Urinary bladder (tissue), 4 donors: ENCODE results near the gene POLL. TPM values are rescaled to one million over a fixed set of nuclear protein-coding genes. Genes with fewer than 3 reads are reported as not detected.
"Not testable (repeated sequence)": the region's sequence is repeated elsewhere in the genome, so short reads cannot be mapped to it uniquely, and the experiment has no call there.

Source experiments
- DNase-seq: peaks from one replicate; pipeline ENCODE4 v3.0.0-alpha.2; 2015; ENCODE audit errors: extremely low spot score
- H3K27ac ChIP-seq: one replicate; pipeline ENCODE4 v1.5.1; 2013; ENCODE audit warnings: low read depth, mild to moderate bottlenecking, moderate library complexity
- H3K36me3 ChIP-seq: one replicate; pipeline ENCODE4 v1.6.1; 2013; ENCODE audit warnings: mild to moderate bottlenecking, moderate library complexity; ENCODE audit not compliant: insufficient read depth
- H3K4me1 ChIP-seq: one replicate; pipeline ENCODE4 v1.6.1; 2013; ENCODE audit warnings: mild to moderate bottlenecking, moderate library complexity; ENCODE audit not compliant: insufficient read depth
- H3K4me3 ChIP-seq: one replicate; pipeline ENCODE4 v1.5.1; 2013; ENCODE audit warnings: low read depth, low read length
- WGBS: extraction: QIAGEN DNeasy Blood & Tissue Kit; methylation state at CpG from one replicate; pipeline ENCODE4 v1.1.7; 2013; 5-methylcytosine and 5-hydroxymethylcytosine counted together
- polyA plus RNA-seq: library from polyadenylated mRNA; stranded (reverse); fragments of 200-250 nt; gene quantifications from one replicate; pipeline ENCODE4 v1.2.3, GENCODE V29; 2013
- total RNA-seq: library from RNA; depleted of rRNA; stranded (reverse); fragments of >200 nt; gene quantifications from one replicate; pipeline ENCODE4 v1.2.3, GENCODE V29; 2014
- donor health status: healthy with polysubstance abuse.
- donor health status: healthy.

POLL gene
- total and polyA plus RNA-seq, 2 donors, result 10.4 to 27.6 TPM

DNA sequence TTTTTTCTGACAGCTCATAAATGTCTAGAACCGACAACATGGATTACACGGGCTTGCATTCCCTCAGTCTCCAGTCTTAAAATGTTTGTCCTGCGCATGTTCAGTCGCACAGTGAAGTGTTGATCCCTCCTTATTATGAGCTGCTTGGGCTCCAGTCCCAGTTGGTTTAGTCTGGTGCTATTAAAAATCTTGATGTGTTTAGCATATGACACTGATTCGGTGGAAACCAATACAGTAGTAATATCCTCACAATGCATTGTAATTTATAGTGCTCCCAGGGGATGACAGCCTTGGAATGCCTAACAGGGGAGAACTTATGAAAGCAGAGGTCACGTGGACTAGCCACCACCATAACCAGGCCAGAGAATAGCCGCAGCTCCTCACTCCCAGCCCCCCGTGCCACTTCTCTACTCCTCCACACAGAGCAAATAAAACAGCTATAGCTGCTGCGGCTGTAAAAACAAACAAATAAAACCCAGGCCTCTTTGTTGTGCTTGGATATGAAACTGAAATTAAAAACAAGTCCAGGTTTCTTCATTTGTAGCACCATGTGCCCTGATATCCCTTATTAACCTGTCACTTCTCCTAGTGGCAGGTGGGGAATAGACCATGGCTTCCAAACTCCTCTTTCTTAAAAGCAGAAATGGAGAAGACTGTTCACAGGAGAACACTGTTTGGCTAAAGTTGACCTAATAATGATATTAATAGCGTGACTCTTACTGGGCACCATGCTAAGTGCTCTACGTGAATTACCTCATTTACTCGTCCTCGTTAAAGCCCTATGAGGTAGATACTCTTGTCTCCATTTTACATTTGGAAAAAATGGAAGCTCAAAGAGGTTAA lies 7.8 kb upstream of the POLL start:
- no peak overlapping the region for H3K27ac ChIP-seq
- 69% methylated on average over 13 of the region's 13 CpGs for whole genome bisulfite sequencing

DNA sequence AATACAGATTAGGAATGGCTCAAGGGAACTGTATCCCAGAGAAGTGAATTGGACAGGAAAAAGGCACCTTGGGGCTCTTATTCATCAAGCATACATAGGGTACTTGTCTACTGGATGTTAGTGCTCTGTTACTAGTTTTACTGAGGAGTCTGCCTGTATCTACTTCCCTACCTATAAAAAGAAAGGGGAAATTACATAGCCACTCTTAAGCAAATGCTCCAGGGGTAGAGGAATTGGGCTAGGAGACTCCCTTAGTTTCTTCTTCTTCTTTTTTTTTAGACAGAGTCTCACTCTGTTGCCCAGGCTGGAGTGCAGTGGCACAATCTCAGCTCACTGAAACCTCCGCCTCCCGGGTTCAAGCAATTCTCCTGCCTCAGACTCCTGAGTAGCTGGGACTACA lies 5.3 kb upstream of the POLL start:
- 79% methylated on average over 2 of the region's 2 CpGs for WGBS
- H3K4me3 ChIP-seq, result not testable (repeated sequence)

More for the DNA sequence above, 7.8 kb upstream of the POLL start:
- no peaks in the 10 kb centered on the region for H3K36me3 ChIP-seq
- H3K4me3 ChIP-seq, result no peak overlapping the region
- H3K4me1 ChIP-seq, result no peaks in the 10 kb centered on the region
- DNase-seq, result no peak

DNA sequence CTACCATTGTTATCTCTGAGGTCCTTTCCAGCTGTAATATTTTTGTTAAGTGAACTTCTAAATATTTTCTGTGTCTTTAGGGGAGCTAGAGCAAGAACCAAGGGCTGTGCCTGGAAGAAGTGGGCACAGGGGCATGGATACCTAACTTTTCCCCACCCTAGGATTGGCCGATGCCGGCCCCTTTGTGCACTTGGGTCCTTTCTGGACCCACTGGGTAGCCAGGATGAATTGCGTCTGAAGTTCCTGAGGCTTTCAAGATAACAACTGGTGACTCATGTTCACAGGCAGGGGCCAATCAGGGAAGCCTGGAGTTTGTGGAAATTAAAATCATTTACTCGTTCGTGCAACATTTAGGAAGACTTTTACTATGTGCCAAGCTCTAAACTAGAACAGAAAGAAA lies 822 bp upstream of the POLL start:
- Histone ChIP-seq H3K27ac (no peak overlapping the region), H3K4me1 (no peaks in the 10 kb centered on the region), H3K36me3 (no peaks in the 10 kb centered on the region), H3K4me3 (peak overlapping the region; percentile 83)
- DNase-seq, result no peak
- 55% methylated on average over 5 of the region's 5 CpGs for WGBS

More for the DNA sequence above, 5.3 kb upstream of the POLL start:
- not testable (repeated sequence) for H3K4me1 ChIP-seq, DNase-seq, H3K27ac ChIP-seq, H3K36me3 ChIP-seq

DNA sequence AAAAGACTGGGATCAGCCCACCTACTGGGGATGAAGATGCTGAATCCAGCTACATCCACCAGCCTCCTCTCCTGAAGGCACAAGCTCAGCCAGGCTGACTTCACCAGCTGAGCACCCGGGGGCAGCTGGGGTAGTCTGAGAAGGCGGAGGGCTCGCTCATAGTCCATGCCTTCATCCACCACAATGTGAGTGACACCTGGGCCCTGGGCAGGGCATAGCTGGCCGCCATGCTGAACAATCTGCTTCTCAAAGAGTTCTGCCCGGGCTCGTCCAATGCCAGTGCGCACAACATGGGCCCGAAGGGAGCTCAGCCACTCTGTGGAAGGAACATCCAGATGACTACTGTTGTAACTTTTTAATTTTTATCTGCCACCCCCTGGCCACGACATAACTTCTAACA lies 2.2 kb downstream of the POLL start:
- Histone ChIP-seq H3K4me1 (no peaks in the 10 kb centered on the region), H3K4me3 (no peak overlapping the region), H3K36me3 (no peaks in the 10 kb centered on the region), H3K27ac (no peak overlapping the region)
- WGBS, result 95% methylated on average over 9 of the region's 9 CpGs
- DNase-seq, result no peak

DNA sequence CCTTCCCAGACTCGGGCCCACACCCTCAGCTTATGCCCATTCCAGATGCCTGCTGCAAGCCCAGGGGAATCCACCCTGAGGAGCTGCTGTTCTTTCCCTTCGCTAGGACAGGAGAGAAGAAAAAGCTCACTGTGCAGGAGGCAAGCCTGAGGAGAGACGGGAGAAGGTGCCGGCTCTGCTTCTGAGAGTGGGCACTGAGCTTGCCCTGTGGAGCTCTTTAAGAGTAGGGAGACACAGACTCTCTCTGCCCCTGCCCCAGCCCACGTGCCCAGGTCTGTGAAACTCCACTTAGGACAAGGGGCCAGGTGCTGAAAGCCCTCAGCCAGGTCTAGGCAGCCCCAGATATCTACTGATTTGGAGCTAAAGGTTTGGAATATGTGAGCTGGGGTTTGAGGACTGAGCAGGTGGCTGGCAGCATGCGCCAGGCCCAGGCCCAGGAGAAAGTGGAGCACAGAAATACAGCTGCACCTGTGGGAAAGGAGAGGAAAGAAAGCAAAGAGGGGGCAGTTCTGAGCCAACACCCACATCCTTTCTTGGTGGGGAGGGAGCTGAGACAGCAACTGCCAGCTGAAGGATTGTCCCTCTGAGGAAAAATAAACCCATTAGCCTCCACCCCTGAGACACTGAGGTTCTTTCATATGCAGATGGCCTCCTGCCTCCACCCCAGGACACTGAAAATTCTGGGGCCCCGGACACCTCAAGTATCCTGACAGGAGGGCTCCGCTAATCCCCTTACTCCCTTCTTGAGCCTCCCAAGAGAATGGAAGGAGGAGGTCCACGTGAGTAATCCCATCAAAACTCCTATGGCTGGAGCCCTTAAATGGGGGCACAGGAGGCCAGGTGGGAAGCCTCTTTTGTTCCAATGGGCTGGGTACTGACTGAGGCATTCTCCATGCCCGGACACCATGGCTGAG lies 7.3 kb downstream of the POLL start:
- 81% methylated on average over 10 of the region's 10 CpGs for WGBS
- Histone ChIP-seq H3K36me3 (peaks cover 5% of the 10 kb centered on the region), H3K4me3 (no peak overlapping the region), H3K27ac (no peak overlapping the region), H3K4me1 (no peaks in the 10 kb centered on the region)
- DNase-seq, result no peak

DNA sequence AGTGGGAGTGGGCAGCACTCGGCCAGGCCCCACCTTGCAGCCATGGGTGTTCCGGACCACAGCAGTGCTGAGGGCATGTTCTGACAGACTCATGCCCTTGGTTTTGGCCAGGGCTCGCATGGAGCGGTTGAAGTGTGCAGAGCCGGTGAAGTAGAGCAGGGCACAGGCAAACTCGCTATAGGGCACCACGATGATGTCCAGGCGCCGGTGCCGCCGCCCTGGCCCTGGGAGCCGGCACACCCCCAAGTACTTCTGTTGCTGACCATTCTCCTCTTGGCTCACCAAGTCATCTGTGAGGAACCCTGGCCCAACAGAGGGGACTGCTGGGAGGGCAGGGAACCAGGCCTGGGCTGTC lies 8.6 kb downstream of the POLL start:
- H3K4me3 ChIP-seq, result no peak overlapping the region
- no peak overlapping the region for H3K27ac ChIP-seq
- peaks cover 5% of the 10 kb centered on the region for H3K36me3 ChIP-seq
- no peaks in the 10 kb centered on the region for H3K4me1 ChIP-seq
- no peak for DNase-seq
- WGBS, result 97% methylated on average over 12 of the region's 12 CpGs

DNA sequence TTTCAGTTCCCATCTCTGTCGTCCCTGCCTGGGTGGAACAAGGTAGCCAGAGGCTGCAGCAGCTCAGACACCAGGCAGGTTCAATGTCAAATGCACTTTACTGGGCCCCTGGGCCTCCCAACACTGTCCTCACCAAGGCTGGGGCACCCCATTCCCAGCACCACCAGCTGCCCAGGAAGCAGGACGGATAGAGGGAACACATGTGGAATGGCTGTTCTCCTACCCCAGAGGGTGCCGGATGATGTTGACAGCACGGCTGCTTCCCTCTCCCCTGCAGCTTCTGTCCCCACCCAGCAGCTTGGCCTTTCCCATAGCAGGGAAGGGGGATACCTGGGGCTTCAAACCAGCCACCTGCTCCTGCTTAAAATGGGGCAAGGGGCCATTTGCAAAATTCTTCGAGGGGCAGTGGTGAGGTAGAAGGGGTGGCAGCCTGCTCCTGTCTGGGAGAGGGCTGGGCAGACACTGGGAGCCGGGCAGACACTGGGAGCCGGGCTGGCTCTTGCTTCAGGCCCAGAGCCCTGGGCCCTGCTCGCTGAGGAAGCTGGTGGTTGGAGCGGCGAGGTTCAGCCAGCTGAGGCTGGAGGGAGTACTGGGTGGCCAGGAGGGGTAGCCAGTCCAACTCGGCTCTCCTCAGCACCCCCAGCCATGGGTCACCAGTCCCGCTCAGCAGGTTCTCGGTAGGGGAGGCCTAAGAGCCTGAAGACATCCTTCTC lies 9.1 kb downstream of the POLL start:
- DNase-seq, result no peak
- peaks cover 5% of the 10 kb centered on the region for H3K36me3 ChIP-seq
- no peaks in the 10 kb centered on the region for H3K4me1 ChIP-seq
- no peak overlapping the region for H3K27ac ChIP-seq
- WGBS, result 90% methylated on average over 13 of the region's 13 CpGs
- H3K4me3 ChIP-seq, result no peak overlapping the region

DNA sequence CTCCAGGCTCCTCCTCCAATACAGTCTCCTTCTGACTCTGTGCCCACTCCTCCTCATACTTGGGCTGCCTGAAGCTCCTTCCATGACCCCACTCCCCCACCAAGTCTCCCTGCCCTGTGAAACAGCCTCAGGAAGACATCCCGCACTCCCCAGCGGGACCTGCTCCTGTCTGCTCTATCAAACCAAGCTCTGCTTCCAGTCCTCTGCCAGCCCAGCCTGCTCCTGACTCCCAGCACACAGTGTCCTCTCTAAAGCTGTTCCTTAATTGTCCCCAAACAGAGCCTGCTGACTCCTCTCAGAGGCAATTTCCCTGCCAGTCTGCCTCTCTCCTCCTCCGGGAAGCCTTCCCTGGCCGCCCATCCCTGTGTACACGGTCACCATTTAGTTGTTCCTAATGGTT lies 9.9 kb downstream of the POLL start:
- Histone ChIP-seq H3K4me1 (no peaks in the 10 kb centered on the region), H3K4me3 (no peak overlapping the region), H3K36me3 (peaks cover 5% of the 10 kb centered on the region), H3K27ac (no peak overlapping the region)
- DNase-seq, result no peak
- WGBS, result 88% methylated on average over 5 of the region's 5 CpGs

- no peak for DNase-seq
- 89% methylated on average over 7 of the region's 7 CpGs for WGBS
- no peaks in the 10 kb centered on the region for H3K4me1 ChIP-seq
- H3K36me3 ChIP-seq, result peaks cover 5% of the 10 kb centered on the region
- no peak overlapping the region for H3K4me3 ChIP-seq
- no peak overlapping the region for H3K27ac ChIP-seq
Observed at GRCh38 chr10:101577121-101577871, 10.8 kb downstream of the POLL start.

DNA sequence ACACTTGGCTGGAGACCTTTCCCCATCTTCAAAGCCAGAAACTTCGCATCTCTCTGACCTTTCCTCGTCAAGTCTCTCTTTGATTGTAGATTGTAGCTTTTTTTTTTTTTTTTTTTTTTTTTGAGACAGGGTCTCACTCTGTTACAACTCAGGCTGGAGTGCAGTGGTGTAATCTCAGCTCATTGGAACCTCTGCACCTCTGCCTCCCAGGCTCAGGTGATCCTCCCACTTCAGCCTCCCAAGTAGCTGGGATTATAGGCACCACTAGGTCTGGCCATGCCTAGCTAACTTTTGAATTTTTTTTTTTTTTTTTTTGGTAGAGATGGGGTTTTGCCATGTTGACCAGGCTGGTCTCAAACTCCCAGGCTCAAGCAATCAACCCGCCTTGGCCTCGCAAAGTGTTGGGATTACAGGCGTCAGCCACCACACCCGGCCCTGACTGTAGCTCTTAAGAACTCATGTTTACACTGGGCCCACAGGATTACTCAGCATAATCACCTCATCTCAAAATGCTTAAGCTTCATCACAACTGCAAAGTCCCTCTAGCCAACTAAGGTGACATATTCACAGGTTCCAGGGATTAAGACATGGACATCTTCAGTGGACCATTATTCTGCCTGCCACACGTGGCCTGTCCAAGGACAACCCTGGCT lies 11.7 kb downstream of the POLL start:
- no peak for DNase-seq
- 85% methylated on average over 7 of the region's 7 CpGs for WGBS

DNA sequence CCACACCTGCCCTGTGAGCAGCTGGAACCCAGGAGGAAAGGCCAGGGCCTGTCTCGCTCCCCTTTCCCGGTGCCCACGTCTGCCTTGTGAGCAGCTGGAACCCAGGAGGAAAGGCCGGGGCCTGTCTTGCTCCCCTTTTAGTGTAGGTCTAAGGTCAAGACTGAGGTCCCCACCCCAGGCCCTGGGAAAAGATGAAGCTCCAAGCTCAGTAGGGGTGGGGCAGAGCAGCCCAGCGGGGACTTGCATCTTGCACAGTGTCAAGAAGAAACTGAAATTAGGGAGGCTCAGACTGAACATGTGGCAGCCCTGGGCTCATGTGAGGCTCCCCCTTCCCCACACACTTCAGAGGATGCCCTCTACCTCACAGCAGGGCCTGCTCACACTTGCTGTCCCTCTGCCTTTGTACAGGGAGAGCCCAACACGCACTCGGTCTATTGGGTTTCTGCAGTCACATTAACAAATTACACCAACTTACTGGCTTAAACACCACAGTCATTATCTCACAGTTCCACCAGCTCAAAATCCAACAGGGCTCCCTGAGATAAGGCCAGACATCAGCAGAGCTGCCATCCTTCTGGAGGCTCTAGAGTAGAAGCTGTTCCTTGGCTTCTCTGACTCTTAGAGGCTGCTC lies 12.4 kb downstream of the POLL start:
- 87% methylated on average over 7 of the region's 7 CpGs for WGBS
- H3K4me1 ChIP-seq, result no peaks in the 10 kb centered on the region
- no peak overlapping the region for H3K4me3 ChIP-seq
- peaks cover 5% of the 10 kb centered on the region for H3K36me3 ChIP-seq
- H3K27ac ChIP-seq, result no peak overlapping the region
- no peak for DNase-seq

More for the DNA sequence above, 11.7 kb downstream of the POLL start:
- Histone ChIP-seq H3K27ac (no peak overlapping the region), H3K36me3 (peaks cover 5% of the 10 kb centered on the region), H3K4me1 (no peaks in the 10 kb centered on the region), H3K4me3 (no peak overlapping the region)

GRCh38 chr10:101575091-101575490 lies 13.0 kb downstream of the POLL start:
- DNase-seq, result no peak
- peaks cover 5% of the 10 kb centered on the region for H3K36me3 ChIP-seq
- H3K4me3 ChIP-seq, result no peak overlapping the region
- no peak overlapping the region for H3K27ac ChIP-seq
- 84% methylated on average over 3 of the region's 3 CpGs for whole genome bisulfite sequencing
- H3K4me1 ChIP-seq, result no peaks in the 10 kb centered on the region
